MM.1S (cell line): ENCODE data around the gene GARIN5A.

Experiments
- DNase-seq: peaks from one replicate; pipeline ENCODE4 v3.0.0-alpha.2; 2015
- H2AFZ ChIP-seq: fragments of 300-600 bp; sonication (generic); 2 replicates; pipeline ENCODE4 v1.6.0; 2016; ENCODE audit warnings: antibody characterized with exemption, low read length
- H3F3A ChIP-seq: fragments of 300-600 bp; sonication (generic); 2 replicates; pipeline ENCODE4 v1.6.1; 2016; ENCODE audit warnings: mild to moderate bottlenecking, antibody characterized with exemption, low read length, moderate library complexity, mixed read lengths; ENCODE audit not compliant: insufficient read depth
- H3K27ac ChIP-seq: fragments of 300-600 bp; sonication (generic); 2 replicates; pipeline ENCODE4 v1.5.1; 2016; ENCODE audit warnings: mild to moderate bottlenecking, low read length
- H3K27me3 ChIP-seq: fragments of 300-600 bp; sonication (generic); replicated peaks from 2 replicates; pipeline ENCODE4 v1.6.0; 2016; ENCODE audit warnings: low read length; ENCODE audit not compliant: insufficient read depth
- H3K36me3 ChIP-seq: fragments of 300-600 bp; sonication (generic); replicated peaks from 2 replicates; pipeline ENCODE4 v1.6.1; 2016; ENCODE audit warnings: mild to moderate bottlenecking, low read length, mixed read lengths; ENCODE audit not compliant: insufficient read depth
- H3K4me1 ChIP-seq: fragments of 300-600 bp; sonication (generic); 2 replicates; pipeline ENCODE4 v1.6.1; 2016; ENCODE audit warnings: low read length, mixed read lengths
- H3K4me2 ChIP-seq: fragments of 300-600 bp; sonication (generic); 2 replicates; pipeline ENCODE4 v1.6.0; 2016; ENCODE audit warnings: low read depth, low read length
- H3K4me3 ChIP-seq: fragments of 300-600 bp; sonication (generic); 2 replicates; pipeline ENCODE4 v1.5.1; 2016; ENCODE audit warnings: low read length, mixed read lengths
- H3K79me2 ChIP-seq: fragments of 300-600 bp; sonication (generic); 2 replicates; pipeline ENCODE4 v1.6.1; 2016; ENCODE audit warnings: mixed run types, low read length, mixed read lengths
- H3K9ac ChIP-seq: fragments of 300-600 bp; sonication (generic); 2 replicates; pipeline ENCODE4 v1.6.1; 2016; ENCODE audit warnings: low read length, mixed read lengths
- H3K9me2 ChIP-seq: fragments of 300-600 bp; sonication (generic); replicated peaks from 2 replicates; pipeline ENCODE4 v1.6.1; 2016; ENCODE audit warnings: mild to moderate bottlenecking, low read length, mixed read lengths; ENCODE audit not compliant: insufficient read depth
- H3K9me3 ChIP-seq: fragments of 300-600 bp; sonication (generic); replicated peaks from 2 replicates; pipeline ENCODE4 v1.6.1; 2016; ENCODE audit warnings: mild to moderate bottlenecking, low read length, mixed read lengths; ENCODE audit not compliant: insufficient read depth
- H4K20me1 ChIP-seq: fragments of 300-600 bp; sonication (generic); 2 replicates; pipeline ENCODE4 v1.6.1; 2016; ENCODE audit warnings: mild to moderate bottlenecking, low read length, moderate library complexity, mixed read lengths; ENCODE audit not compliant: insufficient read depth
- EZH2 ChIP-seq: fragments of 300-600 bp; sonication (generic); optimal IDR thresholded peaks from 2 replicates; pipeline ENCODE3; 2017; ENCODE audit warnings: low read depth, mild to moderate bottlenecking, antibody characterized with exemption, low read length, mixed read lengths
- EZH2phosphoT487 ChIP-seq: fragments of 300-600 bp; sonication (generic); IDR thresholded peaks from 2 replicates; pipeline ENCODE4 v1.6.1; 2018; ENCODE audit warnings: antibody characterized with exemption, low read length
- TF ChIP-seq, protein P1 (sequence below): fragments of 300-600 bp; sonication (generic); IDR thresholded peaks from 2 replicates; pipeline ENCODE4 v1.5.1; 2016; ENCODE audit warnings: antibody characterized with exemption, low read length, mixed read lengths

GARIN5A gene

DNA sequence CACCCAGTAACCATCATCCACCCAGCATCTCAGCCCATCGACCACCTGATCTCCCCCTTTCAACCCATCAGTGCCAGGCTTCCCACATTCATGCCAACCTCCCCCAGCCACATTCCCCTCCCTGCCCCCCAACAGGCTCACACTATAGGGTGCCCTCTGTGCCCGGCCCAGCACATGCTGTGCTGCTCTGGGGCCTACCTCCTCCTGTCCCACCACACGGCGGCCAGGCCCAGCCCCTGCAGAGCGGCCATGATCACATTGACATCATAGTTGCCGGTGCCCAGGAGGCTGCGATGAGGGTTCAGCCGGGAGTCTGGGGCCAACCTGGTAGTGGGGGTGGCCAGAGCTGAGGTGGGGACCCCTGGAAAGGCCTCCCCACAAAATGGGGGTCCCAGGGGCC is 30.7 kb upstream of the GARIN5A start:
- Histone ChIP-seq H3K9me2 (no peaks in the 10 kb centered on the region), H3K4me3 (no peak overlapping the region), H4K20me1 (no peaks in the 10 kb centered on the region), H3K4me2 (no peak overlapping the region), H3K27me3 (no peaks in the 10 kb centered on the region), H3K4me1 (0 out of 2 replicates have a peak, but pooled peaks cover 4% of the 10 kb centered on the region), H3K9ac (no peak overlapping the region), H3K27ac (no peak overlapping the region), H2AFZ (no peak overlapping the region), H3K79me2 (no peaks in the 10 kb centered on the region), H3F3A (no peaks in the 10 kb centered on the region), H3K9me3 (no peaks in the 10 kb centered on the region), H3K36me3 (no peaks in the 10 kb centered on the region)
- DNase-seq, result no peak
- TF ChIP-seq, protein P1, sequence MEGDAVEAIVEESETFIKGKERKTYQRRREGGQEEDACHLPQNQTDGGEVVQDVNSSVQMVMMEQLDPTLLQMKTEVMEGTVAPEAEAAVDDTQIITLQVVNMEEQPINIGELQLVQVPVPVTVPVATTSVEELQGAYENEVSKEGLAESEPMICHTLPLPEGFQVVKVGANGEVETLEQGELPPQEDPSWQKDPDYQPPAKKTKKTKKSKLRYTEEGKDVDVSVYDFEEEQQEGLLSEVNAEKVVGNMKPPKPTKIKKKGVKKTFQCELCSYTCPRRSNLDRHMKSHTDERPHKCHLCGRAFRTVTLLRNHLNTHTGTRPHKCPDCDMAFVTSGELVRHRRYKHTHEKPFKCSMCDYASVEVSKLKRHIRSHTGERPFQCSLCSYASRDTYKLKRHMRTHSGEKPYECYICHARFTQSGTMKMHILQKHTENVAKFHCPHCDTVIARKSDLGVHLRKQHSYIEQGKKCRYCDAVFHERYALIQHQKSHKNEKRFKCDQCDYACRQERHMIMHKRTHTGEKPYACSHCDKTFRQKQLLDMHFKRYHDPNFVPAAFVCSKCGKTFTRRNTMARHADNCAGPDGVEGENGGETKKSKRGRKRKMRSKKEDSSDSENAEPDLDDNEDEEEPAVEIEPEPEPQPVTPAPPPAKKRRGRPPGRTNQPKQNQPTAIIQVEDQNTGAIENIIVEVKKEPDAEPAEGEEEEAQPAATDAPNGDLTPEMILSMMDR, result no peak
- TF ChIP-seq EZH2phosphoT487, result no peak
- TF ChIP-seq EZH2, result no peak

DNA sequence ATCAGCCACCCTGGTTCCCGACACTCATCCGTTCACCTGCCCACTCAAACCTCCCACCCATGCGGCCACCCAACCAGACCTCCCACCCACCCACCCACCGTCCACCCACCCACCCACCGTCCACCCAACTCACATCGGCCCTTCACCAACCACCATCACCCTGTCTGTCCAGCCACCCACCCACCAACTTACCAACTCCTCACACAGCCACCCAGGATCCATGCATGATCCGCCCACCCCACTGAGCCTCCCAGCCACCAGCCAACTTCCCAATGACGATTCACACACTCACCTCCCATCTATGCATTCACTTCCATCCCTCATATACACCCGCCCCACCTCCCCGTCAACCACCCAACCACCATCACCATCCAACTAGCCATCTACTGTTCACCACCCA is 30.1 kb upstream of the GARIN5A start:
- no peaks in the 10 kb centered on the region for H4K20me1 ChIP-seq
- no peak overlapping the region for H3K4me2 ChIP-seq
- no peak overlapping the region for H3K4me3 ChIP-seq
- H3K9me3 ChIP-seq, result no peaks in the 10 kb centered on the region
- H3K79me2 ChIP-seq, result no peaks in the 10 kb centered on the region
- no peak overlapping the region for H3K9ac ChIP-seq
- no peaks in the 10 kb centered on the region for H3F3A ChIP-seq
- TF ChIP-seq EZH2 (no peak), EZH2phosphoT487 (no peak)
- TF ChIP-seq, protein P1, result no peak
- DNase-seq, result no peak
- 0 out of 2 replicates have a peak, but pooled peaks cover 4% of the 10 kb centered on the region for H3K4me1 ChIP-seq
- H3K27ac ChIP-seq, result no peak overlapping the region
- no peaks in the 10 kb centered on the region for H3K9me2 ChIP-seq
- no peaks in the 10 kb centered on the region for H3K27me3 ChIP-seq
- no peaks in the 10 kb centered on the region for H3K36me3 ChIP-seq
- H2AFZ ChIP-seq, result no peak overlapping the region

DNA sequence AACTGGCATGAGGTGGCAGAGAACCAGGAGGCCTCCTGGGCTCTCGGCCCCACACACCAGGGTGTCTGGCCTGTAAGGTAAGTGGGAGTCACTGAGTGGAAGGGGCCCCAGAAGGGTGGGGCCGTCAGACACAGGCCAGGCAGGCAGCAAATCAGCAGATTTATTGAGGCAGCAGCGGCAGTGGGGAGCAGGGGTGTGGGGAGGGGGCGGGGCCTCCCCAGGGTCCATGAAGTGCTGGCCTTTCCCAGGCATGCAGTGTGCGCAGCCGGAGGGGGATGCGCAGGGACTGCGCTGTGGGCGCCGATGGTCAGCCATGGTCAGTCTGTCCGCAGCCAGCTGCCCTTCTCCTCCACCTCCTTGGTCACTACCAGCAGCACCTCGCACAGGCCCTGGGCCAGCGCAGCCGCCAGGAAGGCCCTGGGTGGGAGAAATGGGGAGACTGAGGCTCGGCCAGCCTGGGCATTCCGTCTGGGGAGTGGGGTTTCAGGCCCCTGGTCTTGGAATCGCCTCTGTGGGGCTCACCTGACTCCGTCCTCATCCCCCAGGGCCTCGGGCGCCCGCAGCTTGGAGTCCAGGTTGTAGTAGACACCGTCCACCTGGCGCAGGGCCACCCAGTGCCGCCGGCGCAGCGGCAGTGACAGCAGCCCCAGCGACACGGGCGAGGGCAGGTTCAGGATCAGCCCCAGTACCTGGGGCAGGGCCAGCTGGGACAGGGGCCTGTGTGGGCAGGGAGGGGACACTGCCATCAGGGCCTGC is 29.4 kb upstream of the GARIN5A start:
- Histone ChIP-seq H4K20me1 (no peaks in the 10 kb centered on the region), H3F3A (no peaks in the 10 kb centered on the region), H3K27ac (no peak overlapping the region), H3K9ac (no peak overlapping the region), H3K9me3 (no peaks in the 10 kb centered on the region), H3K4me3 (no peak overlapping the region), H3K36me3 (no peaks in the 10 kb centered on the region), H3K4me1 (0 out of 2 replicates have a peak, but pooled peaks cover 4% of the 10 kb centered on the region), H3K27me3 (no peaks in the 10 kb centered on the region), H2AFZ (no peak overlapping the region), H3K79me2 (no peaks in the 10 kb centered on the region), H3K4me2 (no peak overlapping the region), H3K9me2 (no peaks in the 10 kb centered on the region)
- no peak for TF ChIP-seq EZH2
- TF ChIP-seq, protein P1, result no peak
- TF ChIP-seq EZH2phosphoT487, result no peak
- DNase-seq, result no peak
